H1 (cell line): Measurements from ENCODE around the gene EFEMP1. TPM values are rescaled to one million over a fixed set of nuclear protein-coding genes. Genes with fewer than 3 reads are reported as not detected.

Experiments used
- CTCF ChIA-PET: fragments of 300-600 bp; sonication (Branson Sonifier 250); formaldehyde crosslinking; loops from one replicate; lab custom pipeline; 2021; ENCODE audit not compliant: partially characterized antibody; lab: Charles Lee
- POLR2A ChIA-PET: fragments of 300-600 bp; sonication (Branson Sonifier 250); formaldehyde crosslinking; loops from one replicate; lab custom pipeline; 2021; ENCODE audit warnings: inconsistent platforms; ENCODE audit not compliant: partially characterized antibody; lab: Charles Lee
- DNase-seq, 2 experiments: peaks; one replicate each; pipeline versions ENCODE4 v3.0.0 to v3.0.0-alpha.2; 2010 to 2022; ENCODE audit warnings: low spot score in 2 of 2, low read depth in 1 of 2, mixed read lengths in 1 of 2
- FAIRE-seq: peaks from 2 replicates; lab custom pipeline; 2011; peaks lifted over from hg19 to GRCh38; lab: Jason Lieb, UNC
- H2AFZ ChIP-seq: 2 replicates; pipeline ENCODE4 v1.8.1; 2012; ENCODE audit warnings: low read length, inconsistent platforms
- H2AK5ac ChIP-seq: 2 replicates; pipeline ENCODE4 v1.6.1; 2013; ENCODE audit warnings: low read depth, low read length
- H2BK120ac ChIP-seq: replicated peaks from 2 replicates; pipeline ENCODE3; 2013; ENCODE audit warnings: low read depth, low read length, inconsistent platforms
- H2BK12ac ChIP-seq: 2 replicates; pipeline ENCODE4 v1.6.1; 2013; ENCODE audit warnings: low read depth, low read length
- H2BK15ac ChIP-seq: 2 replicates; pipeline ENCODE4 v1.6.1; 2013; ENCODE audit warnings: low read length
- H2BK20ac ChIP-seq: 2 replicates; pipeline ENCODE4 v1.6.1; 2013; ENCODE audit warnings: low read length
- H2BK5ac ChIP-seq: 2 replicates; pipeline ENCODE4 v1.6.1; 2013; ENCODE audit warnings: low read depth, low read length
- H3K14ac ChIP-seq: 2 replicates; pipeline ENCODE4 v1.6.1; 2013; ENCODE audit warnings: inconsistent platforms; ENCODE audit not compliant: insufficient read length
- H3K18ac ChIP-seq: 2 replicates; pipeline ENCODE4 v1.6.1; 2013; ENCODE audit warnings: low read length; ENCODE audit errors: extremely low read depth
- H3K23ac ChIP-seq: 2 replicates; pipeline ENCODE4 v1.6.1; 2013; ENCODE audit warnings: inconsistent platforms; ENCODE audit not compliant: insufficient read length
- H3K23me2 ChIP-seq: 2 replicates; pipeline ENCODE4 v1.6.1; 2013; ENCODE audit warnings: low read depth, low read length
- H3K27ac ChIP-seq: 2 replicates; pipeline ENCODE4 v1.6.1; 2011; ENCODE audit warnings: low read depth, low read length, inconsistent platforms
- H3K27me3 ChIP-seq, 4 experiments: replicated peaks in 1 of 4; 1 replicate in 1 of 4; 2 replicates in 3 of 4; pipeline versions ENCODE4 v1.6.1 to v1.8.1; 2011 to 2013; ENCODE audit warnings: low read length in 3 of 4, mild to moderate bottlenecking in 3 of 4, inconsistent platforms in 2 of 4, mixed read lengths in 2 of 4, moderate library complexity in 1 of 4; ENCODE audit not compliant: control insufficient read depth in 3 of 4, insufficient read depth in 3 of 4; ENCODE audit errors: extremely low read depth in 1 of 4
- H3K36me3 ChIP-seq, 4 experiments: 2 replicates each; pipeline versions ENCODE4 v1.6.1 to v1.8.1; 2011 to 2013; ENCODE audit warnings: mild to moderate bottlenecking in 4 of 4, low read length in 3 of 4, moderate library complexity in 2 of 4, control low read depth in 1 of 4, inconsistent platforms in 1 of 4; ENCODE audit not compliant: insufficient read depth in 4 of 4, control insufficient read depth in 2 of 4
- H3K4ac ChIP-seq: replicated peaks from 2 replicates; pipeline ENCODE3; 2013; ENCODE audit warnings: low read length, low read depth, mixed read lengths, inconsistent platforms; ENCODE audit not compliant: insufficient read length
- H3K4me1 ChIP-seq, 4 experiments: replicated peaks in 1 of 4; 1 replicate in 1 of 4; 2 replicates in 3 of 4; pipeline versions ENCODE4 v1.6.1 to v1.8.1; 2011 to 2013; ENCODE audit warnings: low read length in 3 of 4, inconsistent platforms in 2 of 4, mixed read lengths in 1 of 4; ENCODE audit not compliant: insufficient read depth in 4 of 4, control insufficient read depth in 3 of 4
- H3K4me2 ChIP-seq, 2 experiments: 2 replicates each; pipeline versions ENCODE4 v1.6.1 to v1.8.1; 2011 to 2013; ENCODE audit warnings: low read depth in 2 of 2, low read length in 2 of 2, control low read depth in 1 of 2, inconsistent platforms in 1 of 2, mild to moderate bottlenecking in 1 of 2; ENCODE audit not compliant: insufficient read depth in 1 of 2
- H3K4me3 ChIP-seq, 4 experiments: fragments of 200-600, 300-600 bp in 1 of 4; sonication (generic), shearing (Covaris generic), sonication (Bioruptor Twin) in 1 of 4; 2 replicates each; pipeline versions ENCODE4 v1.5.1 to v1.8.1; 2011 to 2016; ENCODE audit warnings: low read length in 4 of 4, low read depth in 3 of 4, control low read depth in 2 of 4, inconsistent platforms in 2 of 4, mild to moderate bottlenecking in 2 of 4, mixed read lengths in 1 of 4, moderate library complexity in 1 of 4; ENCODE audit not compliant: insufficient read depth in 2 of 4; ENCODE audit errors: extremely low read depth in 1 of 4
- H3K56ac ChIP-seq: replicated peaks from 2 replicates; pipeline ENCODE3; 2013; ENCODE audit warnings: low read depth, mild to moderate bottlenecking, mixed read lengths, low read length, inconsistent platforms; ENCODE audit not compliant: insufficient read length
- H3K79me1 ChIP-seq: 2 replicates; pipeline ENCODE4 v1.6.1; 2013; ENCODE audit warnings: low read depth, low read length, control low read depth
- H3K79me2 ChIP-seq, 2 experiments: 2 replicates each; pipeline versions ENCODE4 v1.6.1 to v1.8.1; 2012 to 2013; ENCODE audit warnings: low read length in 2 of 2, mild to moderate bottlenecking in 2 of 2, inconsistent platforms in 1 of 2; ENCODE audit not compliant: insufficient read depth in 2 of 2, control insufficient read depth in 1 of 2
- H3K9ac ChIP-seq, 4 experiments: replicated peaks in 1 of 4; 1 replicate in 1 of 4; 2 replicates in 3 of 4; pipeline versions ENCODE4 v1.6.1 to v1.8.1; 2011 to 2013; ENCODE audit warnings: low read depth in 3 of 4, low read length in 3 of 4, control low read depth in 2 of 4, mild to moderate bottlenecking in 2 of 4, moderate library complexity in 2 of 4, inconsistent platforms in 1 of 4; ENCODE audit errors: extremely low read depth in 1 of 4
- H3K9me3 ChIP-seq, 2 experiments: 2 replicates each; pipeline versions ENCODE4 v1.6.1 to v1.8.1; 2012 to 2013; ENCODE audit warnings: mild to moderate bottlenecking in 2 of 2, moderate library complexity in 2 of 2, control low read depth in 1 of 2, inconsistent platforms in 1 of 2, low read depth in 1 of 2, low read length in 1 of 2, mixed read lengths in 1 of 2; ENCODE audit not compliant: insufficient read depth in 2 of 2
- H4K20me1 ChIP-seq, 2 experiments: replicated peaks in 1 of 2; 2 replicates each; pipeline versions ENCODE3 to v1.8.1; 2011 to 2013; ENCODE audit warnings: inconsistent platforms in 2 of 2, low read length in 2 of 2, mild to moderate bottlenecking in 1 of 2; ENCODE audit not compliant: insufficient read depth in 2 of 2, control insufficient read depth in 1 of 2
- H4K5ac ChIP-seq: 2 replicates; pipeline ENCODE4 v1.6.1; 2013; ENCODE audit warnings: low read length, low read depth, mixed read lengths, inconsistent platforms; ENCODE audit not compliant: insufficient read length
- H4K8ac ChIP-seq: 2 replicates; pipeline ENCODE4 v1.8.0; 2013; ENCODE audit warnings: mild to moderate bottlenecking, moderate library complexity, low read length, inconsistent platforms; ENCODE audit not compliant: insufficient read depth; ENCODE audit errors: extremely low read depth
- H4K91ac ChIP-seq: replicated peaks from 2 replicates; pipeline ENCODE3; 2013; ENCODE audit warnings: low read length, mixed read lengths, inconsistent platforms; ENCODE audit not compliant: insufficient read length
- BCL11A ChIP-seq, 2 experiments: IDR thresholded peaks; one replicate each; pipeline ENCODE4 v1.6.1; 2011; ENCODE audit warnings: low read depth in 2 of 2, low read length in 2 of 2, mild to moderate bottlenecking in 2 of 2
- CHD1 ChIP-seq: IDR thresholded peaks from 2 replicates; pipeline ENCODE4 v1.6.1; 2012; ENCODE audit warnings: low read depth, low read length, improper control_type of control experiment
- CTBP2 ChIP-seq: IDR thresholded peaks from 2 replicates; pipeline ENCODE4 v1.7.0; 2011; ENCODE audit warnings: borderline replicate concordance, mild to moderate bottlenecking, moderate library complexity, mixed read lengths, low read length; ENCODE audit not compliant: insufficient read depth, insufficient read length
- GABPA ChIP-seq: IDR thresholded peaks from 2 replicates; pipeline ENCODE4 v1.6.1; 2011; ENCODE audit warnings: mild to moderate bottlenecking, low read length, moderate library complexity, borderline replicate concordance; ENCODE audit not compliant: insufficient read depth
- HDAC2 ChIP-seq, 2 experiments: fragments of 300-600 bp in 1 of 2; sonication (generic) in 1 of 2; IDR thresholded peaks; 2 replicates each; pipeline ENCODE4 v1.6.1; 2011 to 2012; ENCODE audit warnings: low read depth in 2 of 2, low read length in 2 of 2, mild to moderate bottlenecking in 2 of 2, moderate library complexity in 2 of 2, borderline replicate concordance in 1 of 2, inconsistent platforms in 1 of 2
- JUN ChIP-seq: IDR thresholded peaks from 2 replicates; pipeline ENCODE4 v1.6.1; 2011; ENCODE audit warnings: low read depth, mild to moderate bottlenecking, improper control_type of control experiment, low read length
- KDM1A ChIP-seq: fragments of 200-600, 300-600 bp; sonication (generic); IDR thresholded peaks from 2 replicates; pipeline ENCODE4 v1.7.1; 2016; ENCODE audit warnings: mild to moderate bottlenecking, low read length, borderline replicate concordance
- KDM4A ChIP-seq: IDR thresholded peaks from one replicate; pipeline ENCODE4 v1.7.1; 2012; ENCODE audit warnings: low read depth, mild to moderate bottlenecking, moderate library complexity, low read length, inconsistent platforms; ENCODE audit not compliant: severe bottlenecking
- KDM5A ChIP-seq: fragments of 200-600 bp; IDR thresholded peaks from 2 replicates; pipeline ENCODE4 v1.7.1; 2012; ENCODE audit warnings: mild to moderate bottlenecking, low read length, inconsistent platforms, mixed read lengths
- SIRT6 ChIP-seq: IDR thresholded peaks from one replicate; pipeline ENCODE4 v1.7.1; 2012; ENCODE audit warnings: low read length, inconsistent platforms
- SP4 ChIP-seq: IDR thresholded peaks from 2 replicates; pipeline ENCODE4 v1.6.1; 2012; ENCODE audit warnings: low read length, inconsistent platforms
- TAF1 ChIP-seq: IDR thresholded peaks from 2 replicates; pipeline ENCODE4 v1.6.1; 2011; ENCODE audit warnings: mild to moderate bottlenecking, low read depth, low read length
- TCF12 ChIP-seq: IDR thresholded peaks from 2 replicates; pipeline ENCODE4 v1.6.1; 2011; ENCODE audit warnings: low read depth, mild to moderate bottlenecking, low read length
- WGBS, 2 experiments: shearing (Covaris generic) in 1 of 2; methylation state at CpG; one replicate each; pipeline versions ENCODE4 v1.1.6 to v1.1.7; 2013 to 2015; ENCODE audit warnings: low lambda C conversion rate in 2 of 2, mixed read lengths in 2 of 2, inconsistent platforms in 1 of 2, low coverage in 1 of 2, missing lambda C conversion rate in 1 of 2; ENCODE audit not compliant: insufficient replicate concordance in 2 of 2, insufficient coverage in 1 of 2, insufficient read length in 1 of 2; ENCODE audit errors: extremely low coverage in 1 of 2, missing lambda C conversion rate in 1 of 2; 5-methylcytosine and 5-hydroxymethylcytosine counted together
- polyA plus RNA-seq, 7 experiments: library from polyadenylated mRNA; depleted of rRNA in 3 of 7; stranded (reverse) in 5 of 7; unstranded in 2 of 7; fragments of >200 nt in 5 of 7; fragments of 200-250 nt in 2 of 7; gene quantifications; 1 replicate in 5 of 7; 2 replicates in 1 of 7; 4 replicates in 1 of 7; pipeline versions ENCODE4 v1.2.1 to v1.2.3, GENCODE V29; 2011 to 2013; ENCODE audit warnings: missing spikeins in 2 of 7, mixed read lengths in 2 of 7
- total RNA-seq: library from RNA; stranded (reverse); fragmentation: NEBNext Ultra II Directional; extraction: Animal tissue kit (Norgen Biotek cat#: 25700); gene quantifications from 2 replicates; pipeline ENCODE4 v1.2.1, GENCODE V29; 2021
- TF ChIP-seq, protein P1 (sequence below): IDR thresholded peaks from 2 replicates; pipeline ENCODE4 v1.6.1; 2011; ENCODE audit warnings: low read length, improper control_type of control experiment

Gene EFEMP1
- total and polyA plus RNA-seq, 2 of the 8 experiments (the other 6 are each of a cell fraction or from before 2014, with no cell fraction given) = 15.5 to 19.7 TPM

DNA sequence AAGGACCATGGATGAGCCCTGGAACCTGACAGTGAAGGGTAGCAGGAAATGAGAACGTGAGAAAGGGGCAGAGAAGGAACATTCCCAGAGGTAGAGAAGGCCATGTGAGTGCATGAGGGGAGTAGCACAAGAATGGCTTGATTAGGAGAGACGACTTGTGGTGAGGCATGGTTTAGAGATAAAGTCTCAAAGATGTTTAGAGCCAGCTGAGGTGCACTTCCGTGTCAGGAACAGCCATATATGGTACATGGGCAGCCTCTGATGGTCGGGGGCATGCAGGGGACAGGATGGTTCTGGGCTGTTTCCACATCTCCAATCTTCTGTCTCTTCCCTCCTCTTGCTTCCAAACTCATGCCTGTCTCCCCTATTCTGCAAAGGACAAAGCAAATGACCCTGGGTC lies 28.8 kb upstream of the EFEMP1 start:
- FAIRE-seq (no peak), DNase-seq (no peak)
- no peaks in the 10 kb centered on the region for H3K79me1 ChIP-seq
- no peaks in the 10 kb centered on the region for H3K27me3 ChIP-seq
- H4K5ac ChIP-seq = no peak overlapping the region
- no peak overlapping the region for H3K4ac ChIP-seq
- POLR2A ChIA-PET = no interaction called here
- H2AFZ ChIP-seq = no peak overlapping the region
- no peak overlapping the region for H2BK20ac ChIP-seq
- no peaks in the 10 kb centered on the region for H3K36me3 ChIP-seq
- no peak overlapping the region for H4K91ac ChIP-seq
- no peaks in the 10 kb centered on the region for H3K4me1 ChIP-seq
- no peak overlapping the region for H3K4me2 ChIP-seq
- H4K20me1 ChIP-seq = no peaks in the 10 kb centered on the region
- no peak overlapping the region for H3K18ac ChIP-seq
- no peak overlapping the region for H2BK5ac ChIP-seq
- H3K23ac ChIP-seq = no peak overlapping the region
- no peak overlapping the region for H3K14ac ChIP-seq
- H2BK15ac ChIP-seq = no peak overlapping the region
- no peak overlapping the region for H3K9ac ChIP-seq
- no peak overlapping the region for H2BK120ac ChIP-seq
- no peak overlapping the region for H4K8ac ChIP-seq
- no peak overlapping the region for H2AK5ac ChIP-seq
- H3K79me2 ChIP-seq = no peaks in the 10 kb centered on the region
- CTCF ChIA-PET = interaction anchor here (1.0 kb wide), 1 partner anchor 9 kb away, joined by 3 read pairs; no protein-coding TSS in a partner anchor
- no peak overlapping the region for H3K27ac ChIP-seq
- 90% methylated on average over 4 of the region's 4 CpGs; no CpG with 5 or more reads in 1 of the 2 experiments for WGBS, 2 experiments
- no peak overlapping the region for H3K4me3 ChIP-seq
- H2BK12ac ChIP-seq = no peak overlapping the region
- no peak overlapping the region for H3K56ac ChIP-seq
- H3K23me2 ChIP-seq = no peaks in the 10 kb centered on the region
- no peaks in the 10 kb centered on the region for H3K9me3 ChIP-seq
- TF ChIP-seq, protein P1, sequence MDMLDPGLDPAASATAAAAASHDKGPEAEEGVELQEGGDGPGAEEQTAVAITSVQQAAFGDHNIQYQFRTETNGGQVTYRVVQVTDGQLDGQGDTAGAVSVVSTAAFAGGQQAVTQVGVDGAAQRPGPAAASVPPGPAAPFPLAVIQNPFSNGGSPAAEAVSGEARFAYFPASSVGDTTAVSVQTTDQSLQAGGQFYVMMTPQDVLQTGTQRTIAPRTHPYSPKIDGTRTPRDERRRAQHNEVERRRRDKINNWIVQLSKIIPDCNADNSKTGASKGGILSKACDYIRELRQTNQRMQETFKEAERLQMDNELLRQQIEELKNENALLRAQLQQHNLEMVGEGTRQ = no peak
- TF ChIP-seq SP4 = no peak
- no peak for TF ChIP-seq KDM5A
- TF ChIP-seq CHD1 = no peak
- no peak for TF ChIP-seq KDM4A
- no peak for TF ChIP-seq KDM1A
- no peak for TF ChIP-seq CTBP2
- TF ChIP-seq SIRT6 = no peak
- no peak for TF ChIP-seq HDAC2 (IDR thresholded peaks at IDR 0.05; ENCODE audit: borderline replicate concordance in 1 of 2, low read depth in 2 of 2, low read length in 2 of 2)
- no peak for TF ChIP-seq GABPA
- TF ChIP-seq JUN = no peak
- TF ChIP-seq TAF1 = no peak
- no peak for TF ChIP-seq BCL11A (IDR thresholded peaks at IDR 0.05; ENCODE audit: low read depth in 2 of 2, low read length in 2 of 2)
- TF ChIP-seq TCF12 = no peak
